HG02759 (cell line): ENCODE results near the gene AKAP3.

ENCODE experiments used
- ATAC-seq: cut with Tn5 transposase; IDR thresholded peaks from one replicate; pipeline ENCODE4 v1.9.1; 2021; ENCODE audit warnings: mild to moderate bottlenecking, moderate library complexity; ENCODE audit not compliant: unreplicated experiment

Gene AKAP3

DNA sequence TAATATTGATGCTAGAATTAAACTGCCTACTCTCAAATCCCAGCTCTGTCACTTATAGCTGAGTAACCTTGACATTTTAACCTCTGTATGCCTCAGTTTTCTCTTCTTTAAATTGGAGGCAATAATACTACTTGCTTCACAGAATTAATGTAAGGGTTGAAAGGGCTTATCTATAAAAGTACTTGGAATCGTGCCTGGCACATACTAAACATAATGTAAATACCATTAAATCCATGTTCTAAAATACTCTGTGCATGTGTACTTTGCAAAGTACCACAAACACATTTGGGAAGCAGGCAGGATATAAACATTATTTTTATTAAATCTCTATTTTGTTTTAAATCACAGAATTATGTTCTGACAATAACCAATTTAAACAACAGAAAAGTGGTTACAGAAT is 44.9 kb downstream of the AKAP3 start:
- no peak for ATAC-seq

DNA sequence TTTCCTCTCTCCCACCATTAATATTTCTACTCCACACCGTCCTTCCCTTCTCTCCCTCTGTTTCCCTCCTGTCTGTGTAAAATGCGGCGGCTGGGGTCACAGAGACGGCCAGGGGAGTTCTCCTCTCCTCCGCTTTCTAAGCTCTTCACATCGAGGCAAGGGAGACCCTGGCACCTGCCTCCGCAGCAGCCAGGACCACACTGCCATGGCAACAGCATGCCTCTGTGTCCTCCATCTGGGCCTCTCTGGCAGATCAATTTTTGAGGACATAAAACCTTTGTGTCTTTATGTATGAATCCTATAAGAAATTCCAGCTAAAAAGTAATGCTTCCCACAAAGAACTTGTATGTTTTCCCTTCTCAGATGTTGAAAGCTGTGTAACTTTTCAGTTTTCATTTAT is 45.4 kb downstream of the AKAP3 start:
- no peak for ATAC-seq

DNA sequence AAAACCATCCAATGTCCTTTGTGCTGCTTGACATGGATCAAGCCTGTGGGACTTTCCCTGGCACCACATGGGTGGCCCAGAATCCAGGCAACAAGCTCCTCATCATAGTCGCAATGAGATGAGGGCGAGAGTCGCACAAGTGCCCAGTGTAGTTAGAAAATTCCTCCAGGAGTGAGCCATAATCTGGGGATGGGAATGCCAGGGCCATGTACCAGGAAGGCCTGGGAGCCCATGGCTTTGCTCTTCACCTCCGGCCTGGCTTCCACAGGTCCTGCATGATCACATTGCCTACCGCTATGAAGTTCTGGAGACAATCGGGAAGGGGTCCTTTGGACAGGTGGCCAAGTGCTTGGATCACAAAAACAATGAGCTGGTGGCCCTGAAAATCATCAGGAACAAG is 53.0 kb downstream of the AKAP3 start:
- no peak for ATAC-seq

DNA sequence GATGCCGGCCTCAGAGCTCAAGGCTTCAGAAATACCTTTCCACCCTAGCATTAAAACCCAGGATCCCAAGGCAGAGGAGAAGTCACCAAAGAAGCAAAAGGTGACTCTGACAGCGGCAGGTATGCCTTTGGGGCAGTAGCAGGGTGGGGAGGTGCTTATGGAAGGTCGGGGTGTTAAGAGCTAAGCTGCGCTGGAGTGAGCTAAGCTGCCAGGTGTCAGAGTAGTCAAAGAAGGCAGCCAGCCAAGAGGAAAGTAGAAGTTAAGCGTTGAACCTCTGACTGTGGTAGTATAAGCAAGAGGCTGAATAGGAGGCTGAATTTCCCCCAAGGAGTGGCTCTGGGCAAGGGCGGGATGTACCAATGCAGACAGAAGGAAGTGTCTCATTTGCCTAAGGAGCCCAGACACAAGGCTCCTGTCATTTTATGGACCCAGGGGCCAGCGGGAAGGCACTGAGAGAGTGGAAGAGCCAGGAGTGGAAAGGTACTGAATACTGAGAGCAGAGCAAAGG is 57.6 kb downstream of the AKAP3 start:
- no peak for ATAC-seq

GRCh38 chr12:4589941-4590340 is 58.9 kb downstream of the AKAP3 start:
- no peak for ATAC-seq

DNA sequence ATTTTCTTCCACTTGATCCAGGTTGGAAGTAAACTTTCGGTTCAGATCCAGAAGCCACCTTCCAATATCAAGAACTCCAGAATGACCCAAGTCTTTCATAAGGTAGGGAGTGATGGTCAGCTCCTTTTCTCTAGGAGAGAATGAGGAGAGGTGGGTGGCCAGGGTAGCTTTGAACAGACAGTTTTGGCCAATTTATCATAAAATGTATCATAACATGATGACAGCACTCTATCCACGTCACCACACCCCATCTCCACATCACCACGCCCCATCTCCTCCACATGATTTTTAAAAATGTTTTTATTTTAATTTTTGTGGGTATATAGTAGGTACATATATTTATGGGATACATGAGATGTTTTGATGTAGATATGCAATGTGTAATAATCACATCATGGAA is 59.9 kb downstream of the AKAP3 start:
- ATAC-seq: no peak

- no peak for ATAC-seq
Measured at GRCh38 chr12:4587108-4587507, 61.7 kb downstream of the AKAP3 start.

GRCh38 chr12:4586500-4586899 is 62.4 kb downstream of the AKAP3 start:
- ATAC-seq: no peak

DNA sequence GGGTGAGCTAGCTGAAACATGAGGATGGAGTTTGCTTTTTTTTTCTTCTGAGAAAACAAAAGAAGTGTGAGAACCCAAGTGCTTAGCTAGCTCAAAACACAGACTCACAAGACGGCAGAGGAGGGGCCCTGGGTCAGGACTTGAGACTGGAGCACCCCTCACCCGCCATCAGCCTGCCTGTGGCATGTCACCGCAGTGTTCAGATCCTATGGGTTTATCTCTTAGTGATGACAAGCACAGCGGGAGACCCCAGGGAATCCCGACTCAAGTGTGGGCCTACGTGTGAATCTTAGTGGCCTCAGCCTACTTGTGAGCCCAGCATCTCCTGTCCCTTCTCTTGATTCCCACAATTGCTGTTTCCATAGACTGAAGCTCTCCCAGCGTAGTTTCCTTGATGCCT is 64.0 kb downstream of the AKAP3 start:
- no peak for ATAC-seq

DNA sequence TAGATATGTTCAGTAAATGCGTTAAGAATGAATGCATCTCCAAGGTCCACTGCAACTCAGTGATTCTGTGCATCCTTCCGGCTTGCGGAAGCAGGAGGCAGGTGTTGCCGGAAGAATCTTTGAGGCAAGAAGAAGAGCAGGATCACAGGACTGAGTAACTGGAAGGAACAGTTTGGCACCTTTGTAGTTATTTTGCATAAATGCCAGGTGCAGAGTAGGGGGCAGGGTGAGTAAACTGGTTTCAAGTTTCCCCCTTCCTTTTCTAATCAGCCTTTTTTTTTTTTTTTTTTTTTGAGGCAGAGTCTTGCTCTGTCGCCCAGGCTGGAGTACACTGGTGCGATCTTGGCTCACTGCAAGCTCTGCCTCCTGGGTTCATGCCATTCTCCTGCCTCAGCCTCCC is 64.6 kb downstream of the AKAP3 start:
- no peak for ATAC-seq

DNA sequence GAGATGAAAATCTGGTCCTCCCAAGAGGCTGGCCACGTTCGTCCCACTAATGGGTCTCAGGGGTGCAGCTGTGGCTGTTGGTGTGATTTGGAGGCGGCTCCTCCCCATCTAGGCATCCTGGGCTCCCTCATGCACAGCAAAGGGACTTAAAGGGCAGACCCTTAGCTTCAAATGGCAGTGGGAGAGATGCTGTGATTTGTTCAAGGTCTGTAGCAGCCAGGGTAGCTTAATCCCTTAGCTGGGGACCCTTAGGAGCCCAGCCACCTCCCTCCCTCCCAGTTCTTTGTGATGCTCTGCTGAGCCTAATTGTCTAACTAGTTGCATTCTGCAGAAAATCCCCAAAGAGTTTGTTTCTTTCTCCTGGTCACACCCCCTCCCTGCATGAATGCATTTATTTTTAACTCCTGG is 68.6 kb downstream of the AKAP3 start:
- ATAC-seq: no peak

- ATAC-seq: no peak
Measured at GRCh38 chr12:4579305-4580102, 69.3 kb downstream of the AKAP3 start.

- no peak for ATAC-seq
Measured at GRCh38 chr12:4572680-4573079, 76.2 kb downstream of the AKAP3 start.

DNA sequence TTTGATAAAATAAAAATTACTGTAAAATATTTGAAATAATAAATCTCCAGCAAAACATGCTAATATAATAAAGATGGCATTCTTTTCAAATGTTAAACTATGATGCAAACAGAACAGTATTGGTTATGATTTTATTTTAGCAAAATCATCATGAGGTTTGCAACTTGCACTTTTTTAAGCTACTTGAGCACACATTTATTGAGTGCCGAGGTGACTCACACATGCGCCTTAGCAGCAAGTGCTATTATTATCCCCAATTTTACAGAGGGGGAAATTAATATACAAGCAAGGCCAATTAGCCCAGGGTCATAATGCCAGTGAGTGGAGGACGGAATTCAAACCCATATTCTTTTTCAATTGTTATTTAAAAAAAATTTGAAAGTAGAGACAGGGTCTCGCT is 79.6 kb downstream of the AKAP3 start:
- no peak for ATAC-seq

DNA sequence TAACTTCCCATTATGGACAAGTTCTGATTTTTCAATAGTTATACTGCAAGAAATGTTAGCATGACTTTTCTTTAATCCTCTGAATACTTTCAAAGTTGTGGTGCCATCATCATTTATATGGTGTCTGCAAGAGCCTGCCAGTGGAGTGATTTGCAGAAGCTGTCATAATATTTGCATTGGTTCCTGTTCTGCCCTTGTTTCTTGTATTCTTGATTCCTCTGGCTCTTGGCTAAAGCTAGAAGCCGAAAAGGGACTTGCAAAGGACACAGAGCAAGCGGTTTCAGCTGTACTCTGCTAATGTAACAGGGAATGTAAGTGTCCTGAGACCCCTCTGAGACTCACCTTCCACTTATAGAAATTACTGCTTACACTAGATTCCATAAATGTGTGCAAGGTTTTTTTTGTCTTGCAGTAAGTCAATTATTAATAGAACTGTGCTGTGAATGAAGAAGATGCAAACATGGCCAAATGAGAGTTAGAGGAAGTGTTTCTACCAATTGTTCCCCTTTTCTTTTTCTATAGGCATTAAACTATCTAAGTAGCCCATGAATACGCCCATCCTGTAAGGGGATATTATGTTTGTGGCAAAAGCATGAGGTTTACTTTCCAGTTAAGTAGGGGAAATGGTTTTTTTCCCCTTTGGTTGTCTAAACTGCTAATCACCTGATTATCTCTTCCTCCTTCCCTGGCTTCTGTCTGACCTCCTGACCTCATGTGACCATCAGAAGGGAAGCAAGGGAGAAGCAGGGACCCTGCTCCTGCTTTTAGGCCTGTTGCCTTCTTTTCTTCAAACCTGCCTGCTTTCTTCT is 81.6 kb downstream of the AKAP3 start:
- ATAC-seq: peak; percentile 54

- ATAC-seq: no peak
Measured at GRCh38 chr12:4566474-4566873, 82.4 kb downstream of the AKAP3 start.
